ENCODE data around the gene TM9SF2. TPM values are rescaled to one million over a fixed set of nuclear protein-coding genes. Genes with fewer than 3 reads are reported as not detected.
A peak's percentile ranks its signal among the peaks of the same experiment; 100 is the strongest.

Gene TM9SF2
- total and polyA plus RNA-seq, 9 of the 15 experiments (the other 6 are each of a cell fraction or from before 2014, with no cell fraction given): 23.3 to 83.2 (median 55.1) TPM

DNA sequence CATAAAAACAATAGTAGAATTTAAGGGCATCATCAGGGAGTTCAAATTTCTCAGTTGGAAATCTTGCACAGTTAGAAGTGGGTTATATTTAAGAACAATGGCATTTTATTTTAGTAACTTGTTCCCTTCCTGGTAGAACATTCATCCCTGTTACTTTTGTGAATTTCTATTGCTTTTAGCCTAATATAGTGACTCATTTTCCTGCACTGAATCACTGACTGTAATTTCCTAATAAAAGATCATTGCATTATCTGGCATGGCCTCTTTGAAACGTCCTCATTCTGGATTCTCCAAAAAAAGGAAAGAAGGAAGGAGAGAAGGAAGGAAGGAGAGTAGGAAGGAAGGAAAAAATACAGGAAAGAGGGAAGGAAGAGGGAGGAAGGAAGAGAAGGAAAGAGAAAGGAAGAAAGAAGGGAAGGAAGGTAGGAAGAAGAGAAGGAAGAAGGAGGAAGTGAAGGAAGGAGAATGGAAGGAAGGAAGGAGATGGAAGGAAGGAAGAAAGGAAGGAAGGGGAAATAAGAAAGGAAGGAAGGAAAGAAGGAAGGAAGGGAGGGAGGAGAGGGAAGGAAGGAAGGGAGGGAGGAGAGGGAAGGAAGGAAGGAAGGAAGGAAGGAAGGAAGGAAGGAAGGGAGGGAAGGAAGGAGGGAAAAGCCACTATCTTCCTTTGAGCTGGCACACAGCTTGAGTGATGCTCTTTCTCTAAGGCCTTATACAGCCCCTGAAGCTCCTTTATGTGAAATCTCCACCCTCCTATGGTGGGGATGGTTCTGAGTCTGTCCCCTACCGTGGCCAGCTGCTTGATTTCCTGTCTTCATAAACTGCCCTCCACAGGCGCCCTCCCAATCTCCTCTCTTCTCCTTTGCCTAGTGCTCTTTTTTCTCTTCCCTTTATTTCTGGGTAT lies 29.8 kb upstream of the TM9SF2 start:
- WGBS (ENCODE audit: insufficient coverage, low coverage, missing lambda C conversion rate): 0% methylated on average over 1 of the region's 3 CpGs
- H3K79me2 ChIP-seq (ENCODE audit: control insufficient read depth, insufficient read depth, low read length): no peaks in the 10 kb centered on the region
- no peak overlapping the region for H3K27ac ChIP-seq (ENCODE audit: extremely low read depth, low read depth, low read length)
- no peaks in the 10 kb centered on the region for H3K9me3 ChIP-seq (replicated peaks; ENCODE audit: control insufficient read depth, insufficient read depth, low read depth, low read length)
- no peaks in the 10 kb centered on the region for H3K36me3 ChIP-seq (ENCODE audit: control insufficient read depth, insufficient read depth, low read length)
- no peak for DNase-seq (ENCODE audit: extremely low read depth in 1 of 4, low spot score in 3 of 4)
- POLR2A ChIA-PET: interaction anchor here (0.6 kb wide), 1 partner anchor 1053 kb away, joined by 3 read pairs; no protein-coding TSS in a partner anchor
- no TSS peak for BruUV-seq (replicated peaks)
- no peak overlapping the region for H3K9ac ChIP-seq (ENCODE audit: insufficient read depth in 1 of 2, low read depth in 2 of 2, low read length in 2 of 2)
- no peak overlapping the region for H3K4me2 ChIP-seq (ENCODE audit: insufficient read depth, low read length)
- H4K20me1 ChIP-seq (replicated peaks; ENCODE audit: control insufficient read depth, insufficient read depth, low read length): no peaks in the 10 kb centered on the region
- in situ Hi-C loops (cut with MboI): no loop called here
- H2AFZ ChIP-seq (ENCODE audit: low read depth, low read length): no peak overlapping the region
- no peak for FAIRE-seq
- intact Hi-C loops (cut with micrococcal nuclease): no loop called here
- H3K4me1 ChIP-seq (replicated peaks in 1 of 2; ENCODE audit: control insufficient read depth in 2 of 2, insufficient read depth in 2 of 2, low read length in 2 of 2): no peaks in the 10 kb centered on the region; a peak in 1 of 5 replicates
- H3K4me3 ChIP-seq: no peak overlapping the region
- CTCF ChIA-PET (ENCODE audit: low intra/inter-chr PET ratio): no interaction called here
- no peaks in the 10 kb centered on the region for H3K9me1 ChIP-seq (ENCODE audit: control insufficient read depth, insufficient read depth, low read length)
- TF ChIP-seq, protein P1, sequence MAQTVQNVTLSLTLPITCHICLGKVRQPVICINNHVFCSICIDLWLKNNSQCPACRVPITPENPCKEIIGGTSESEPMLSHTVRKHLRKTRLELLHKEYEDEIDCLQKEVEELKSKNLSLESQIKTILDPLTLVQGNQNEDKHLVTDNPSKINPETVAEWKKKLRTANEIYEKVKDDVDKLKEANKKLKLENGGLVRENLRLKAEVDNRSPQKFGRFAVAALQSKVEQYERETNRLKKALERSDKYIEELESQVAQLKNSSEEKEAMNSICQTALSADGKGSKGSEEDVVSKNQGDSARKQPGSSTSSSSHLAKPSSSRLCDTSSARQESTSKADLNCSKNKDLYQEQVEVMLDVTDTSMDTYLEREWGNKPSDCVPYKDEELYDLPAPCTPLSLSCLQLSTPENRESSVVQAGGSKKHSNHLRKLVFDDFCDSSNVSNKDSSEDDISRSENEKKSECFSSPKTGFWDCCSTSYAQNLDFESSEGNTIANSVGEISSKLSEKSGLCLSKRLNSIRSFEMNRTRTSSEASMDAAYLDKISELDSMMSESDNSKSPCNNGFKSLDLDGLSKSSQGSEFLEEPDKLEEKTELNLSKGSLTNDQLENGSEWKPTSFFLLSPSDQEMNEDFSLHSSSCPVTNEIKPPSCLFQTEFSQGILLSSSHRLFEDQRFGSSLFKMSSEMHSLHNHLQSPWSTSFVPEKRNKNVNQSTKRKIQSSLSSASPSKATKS (CRISPR knock-in tag; IDR thresholded peaks at IDR 0.05): no peak
- no peak for TF ChIP-seq GABPB1 (CRISPR knock-in tag; IDR thresholded peaks at IDR 0.05)
- TF ChIP-seq SRSF7 (optimal IDR thresholded peaks at IDR 0.05; ENCODE audit: low read depth, low read length): no peak
- TF ChIP-seq, protein P2, sequence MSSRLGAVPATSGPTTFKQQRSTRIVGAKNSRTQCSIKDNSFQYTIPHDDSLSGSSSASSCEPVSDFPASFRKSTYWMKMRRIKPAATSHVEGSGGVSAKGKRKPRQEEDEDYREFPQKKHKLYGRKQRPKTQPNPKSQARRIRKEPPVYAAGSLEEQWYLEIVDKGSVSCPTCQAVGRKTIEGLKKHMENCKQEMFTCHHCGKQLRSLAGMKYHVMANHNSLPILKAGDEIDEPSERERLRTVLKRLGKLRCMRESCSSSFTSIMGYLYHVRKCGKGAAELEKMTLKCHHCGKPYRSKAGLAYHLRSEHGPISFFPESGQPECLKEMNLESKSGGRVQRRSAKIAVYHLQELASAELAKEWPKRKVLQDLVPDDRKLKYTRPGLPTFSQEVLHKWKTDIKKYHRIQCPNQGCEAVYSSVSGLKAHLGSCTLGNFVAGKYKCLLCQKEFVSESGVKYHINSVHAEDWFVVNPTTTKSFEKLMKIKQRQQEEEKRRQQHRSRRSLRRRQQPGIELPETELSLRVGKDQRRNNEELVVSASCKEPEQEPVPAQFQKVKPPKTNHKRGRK (tag; IDR thresholded peaks at IDR 0.05): peak; percentile 72
- TF ChIP-seq, protein P3, sequence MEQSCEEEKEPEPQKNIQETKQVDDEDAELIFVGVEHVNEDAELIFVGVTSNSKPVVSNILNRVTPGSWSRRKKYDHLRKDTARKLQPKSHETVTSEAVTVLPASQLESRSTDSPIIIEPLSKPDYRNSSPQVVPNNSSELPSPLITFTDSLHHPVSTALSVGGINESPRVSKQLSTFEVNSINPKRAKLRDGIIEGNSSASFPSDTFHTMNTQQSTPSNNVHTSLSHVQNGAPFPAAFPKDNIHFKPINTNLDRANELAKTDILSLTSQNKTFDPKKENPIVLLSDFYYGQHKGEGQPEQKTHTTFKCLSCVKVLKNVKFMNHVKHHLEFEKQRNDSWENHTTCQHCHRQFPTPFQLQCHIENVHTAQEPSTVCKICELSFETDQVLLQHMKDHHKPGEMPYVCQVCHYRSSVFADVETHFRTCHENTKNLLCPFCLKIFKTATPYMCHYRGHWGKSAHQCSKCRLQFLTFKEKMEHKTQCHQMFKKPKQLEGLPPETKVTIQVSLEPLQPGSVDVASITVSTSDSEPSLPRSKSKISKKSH (CRISPR knock-in tag; IDR thresholded peaks at IDR 0.05): no peak
- no peak for TF ChIP-seq PRMT5 (CRISPR knock-in tag; IDR thresholded peaks at IDR 0.05)
- no peak for ATAC-seq
- no peaks in the 10 kb centered on the region for H3K27me3 ChIP-seq (ENCODE audit: control insufficient read depth in 2 of 2, insufficient read depth in 2 of 2, low read length in 2 of 2)
